Upper lobe of left lung (tissue), 4 donors: ENCODE results near the gene RBP3.

ENCODE experiments used
- EP300 ChIP-seq, 4 donors: sonication (generic); formaldehyde crosslinking; IDR thresholded peaks; one replicate each; pipeline ENCODE4 v1.5.1; 2017; ENCODE audit warnings: antibody characterized with exemption in 4 of 4, control low read depth in 2 of 4
- POLR2A ChIP-seq, 4 donors: fragments of 450-650 bp; IDR thresholded peaks; one replicate each; pipeline ENCODE4 v1.5.1; 2016 to 2017; ENCODE audit warnings: antibody characterized with exemption in 4 of 4, mild to moderate bottlenecking in 2 of 4
- POLR2AphosphoS5 ChIP-seq, 2 donors: sonication (generic); formaldehyde crosslinking; IDR thresholded peaks; one replicate each; pipeline ENCODE4 v1.5.1; 2017; ENCODE audit warnings: antibody characterized with exemption in 2 of 2
- TF ChIP-seq, protein P1 (sequence below), 6 experiments: fragments of 450-650 bp in 4 of 6; fragments of 200-600 bp in 2 of 6; sonication (generic) in 2 of 6; IDR thresholded peaks; one replicate each; pipeline ENCODE4 v1.5.1; 2016 to 2019; ENCODE audit warnings: antibody characterized with exemption in 6 of 6

DNA sequence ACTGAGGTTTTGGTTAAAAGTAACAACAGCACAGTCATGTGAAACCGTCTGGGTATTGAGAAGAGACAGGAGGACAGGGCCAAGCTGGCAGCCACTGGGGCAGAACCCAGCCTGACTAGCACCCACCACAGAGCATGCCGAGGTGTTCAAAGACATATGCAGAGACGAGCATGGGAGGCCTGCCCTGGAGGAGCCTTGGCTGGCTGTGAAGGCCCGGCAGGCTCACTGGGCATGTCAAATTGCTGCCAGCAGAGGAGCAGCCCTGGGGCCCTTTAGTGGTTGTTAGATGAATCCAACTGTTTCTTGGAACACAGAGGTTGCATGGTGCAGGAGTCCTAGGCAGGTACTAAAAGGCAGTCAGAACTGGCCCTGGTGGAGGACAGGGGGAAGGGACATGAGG lies 30.9 kb upstream of the RBP3 start:
- TF ChIP-seq, protein P1, sequence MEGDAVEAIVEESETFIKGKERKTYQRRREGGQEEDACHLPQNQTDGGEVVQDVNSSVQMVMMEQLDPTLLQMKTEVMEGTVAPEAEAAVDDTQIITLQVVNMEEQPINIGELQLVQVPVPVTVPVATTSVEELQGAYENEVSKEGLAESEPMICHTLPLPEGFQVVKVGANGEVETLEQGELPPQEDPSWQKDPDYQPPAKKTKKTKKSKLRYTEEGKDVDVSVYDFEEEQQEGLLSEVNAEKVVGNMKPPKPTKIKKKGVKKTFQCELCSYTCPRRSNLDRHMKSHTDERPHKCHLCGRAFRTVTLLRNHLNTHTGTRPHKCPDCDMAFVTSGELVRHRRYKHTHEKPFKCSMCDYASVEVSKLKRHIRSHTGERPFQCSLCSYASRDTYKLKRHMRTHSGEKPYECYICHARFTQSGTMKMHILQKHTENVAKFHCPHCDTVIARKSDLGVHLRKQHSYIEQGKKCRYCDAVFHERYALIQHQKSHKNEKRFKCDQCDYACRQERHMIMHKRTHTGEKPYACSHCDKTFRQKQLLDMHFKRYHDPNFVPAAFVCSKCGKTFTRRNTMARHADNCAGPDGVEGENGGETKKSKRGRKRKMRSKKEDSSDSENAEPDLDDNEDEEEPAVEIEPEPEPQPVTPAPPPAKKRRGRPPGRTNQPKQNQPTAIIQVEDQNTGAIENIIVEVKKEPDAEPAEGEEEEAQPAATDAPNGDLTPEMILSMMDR (IDR thresholded peaks at IDR 0.05): no peak
- TF ChIP-seq POLR2AphosphoS5 (IDR thresholded peaks at IDR 0.05) (no peak), EP300 (IDR thresholded peaks at IDR 0.05) (no peak), POLR2A (IDR thresholded peaks at IDR 0.05) (no peak)
